Spleen (tissue), 11 donors: ENCODE measurements around the gene METRNL. TPM values are rescaled to one million over a fixed set of nuclear protein-coding genes. Genes with fewer than 3 reads are reported as not detected.

Source experiments
- DNase-seq: peaks from one replicate; pipeline ENCODE4 v3.0.0-alpha.2; 2020
- H3K27ac ChIP-seq, 8 donors: fragments of 200-600 bp; sonication (generic) in 7 of 8; 1 replicate in 4 of 8; 2 replicates in 4 of 8; pipeline versions ENCODE4 v1.5.0 to v1.8.0; 2016 to 2021; ENCODE audit warnings: inconsistent platforms in 4 of 8, mild to moderate bottlenecking in 4 of 8, moderate library complexity in 1 of 8
- H3K27me3 ChIP-seq, 7 donors: fragments of 200-600 bp; sonication (generic) in 6 of 7; replicated peaks in 1 of 7; 1 replicate in 4 of 7; 2 replicates in 3 of 7; pipeline versions ENCODE4 v1.5.0 to v1.8.0; 2016 to 2021; ENCODE audit warnings: inconsistent platforms in 3 of 7, mild to moderate bottlenecking in 1 of 7
- H3K36me3 ChIP-seq, 6 donors: fragments of 200-600 bp; sonication (generic) in 5 of 6; 1 replicate in 4 of 6; 2 replicates in 2 of 6; pipeline versions ENCODE4 v1.5.0 to v1.8.0; 2016 to 2021; ENCODE audit warnings: inconsistent platforms in 2 of 6
- H3K4me1 ChIP-seq, 6 donors: fragments of 200-600 bp; sonication (generic) in 5 of 6; 1 replicate in 3 of 6; 2 replicates in 3 of 6; pipeline versions ENCODE4 v1.5.0 to v1.8.0; 2016 to 2021; ENCODE audit warnings: inconsistent platforms in 3 of 6
- H3K4me3 ChIP-seq, 8 donors: fragments of 200-600 bp; sonication (generic) in 7 of 8; 1 replicate in 4 of 8; 2 replicates in 4 of 8; pipeline versions ENCODE4 v1.5.0 to v1.8.0; 2016 to 2021; ENCODE audit warnings: inconsistent platforms in 4 of 8, mild to moderate bottlenecking in 4 of 8, moderate library complexity in 2 of 8
- H3K9me3 ChIP-seq, 8 donors: fragments of 200-600 bp; sonication (generic) in 7 of 8; 1 replicate in 4 of 8; 2 replicates in 4 of 8; pipeline versions ENCODE4 v1.5.0 to v1.8.0; 2016 to 2021; ENCODE audit warnings: inconsistent platforms in 4 of 8
- CTCF ChIP-seq, 11 experiments: fragments of 200-600 bp in 7 of 11; fragments of 450-650 bp in 4 of 11; sonication (generic) in 4 of 11; IDR thresholded peaks in 8 of 11; conservative IDR thresholded peaks in 3 of 11; 1 replicate in 7 of 11; 2 replicates in 4 of 11; pipeline versions ENCODE4 v1.4.0 to v1.8.0; 2016 to 2021; ENCODE audit warnings: antibody characterized with exemption in 11 of 11, inconsistent platforms in 4 of 11, mild to moderate bottlenecking in 1 of 11
- POLR2A ChIP-seq, 3 donors: fragments of 450-650 bp; IDR thresholded peaks; one replicate each; pipeline ENCODE4 v1.5.1; 2017; ENCODE audit warnings: antibody characterized with exemption in 3 of 3, mild to moderate bottlenecking in 1 of 3
- POLR2AphosphoS5 ChIP-seq, 3 donors: sonication (generic); formaldehyde crosslinking; IDR thresholded peaks; one replicate each; pipeline ENCODE4 v1.5.1; 2017; ENCODE audit warnings: antibody characterized with exemption in 3 of 3
- WGBS, 5 donors: extraction: QIAGEN DNeasy Blood & Tissue Kit in 3 of 5; methylation state at CpG; one replicate each; pipeline versions ENCODE4 v1.1.5 to v1.1.7; 2013 to 2018; 5-methylcytosine and 5-hydroxymethylcytosine counted together
- intact Hi-C: fragments of 100-400 bp; cut with DNase I; formaldehyde crosslinking; loops from one replicate; pipeline ENCODE4 v1.15.0; 2023; ENCODE audit warnings: low total_unique reads
- polyA plus RNA-seq, 3 donors: library from polyadenylated mRNA; stranded (reverse); fragments of 200-250 nt; gene quantifications; one replicate each; pipeline ENCODE4 v1.2.1, GENCODE V29; 2013
- total RNA-seq, 7 donors: library from RNA; depleted of rRNA in 3 of 7; stranded (reverse); fragments of >200 nt in 3 of 7; fragmentation: NEBNext Ultra II Directional in 4 of 7; extraction: Animal tissue kit (Norgen Biotek cat#: 25700) in 4 of 7; gene quantifications; one replicate each; pipeline versions ENCODE4 v1.1.0 to v1.2.1, GENCODE V29; 2016 to 2021
- donor health status: healthy with polysubstance abuse.
- donor health status: DM: no; HTN: no; CAD: no; lungs with moderate emphysema.
- donor health status: DM: no; HTN: no; CAD: no.
- donor health status: Bipolar disorder and iron deficiency.
- donor health status: healthy.
- donor health status: DM: no; HTN: no; CAD: no.
- donor health status: DM: yes; HTN: yes; CAD: no.

METRNL gene
- total and polyA plus RNA-seq, 10 donors: 14.7 to 51.2 (median 35.0) TPM

GRCh38 chr17:83092931-83093330, 13.5 kb downstream of the METRNL start:
- 92 to 94% (median 93%) methylated on average over 14 to 22 of the region's 22 CpGs for WGBS, 5 donors
- H3K4me3 ChIP-seq: no peak overlapping the region
- H3K9me3 ChIP-seq: no peaks in the 10 kb centered on the region
- TF ChIP-seq POLR2AphosphoS5 (IDR thresholded peaks at IDR 0.05): no peak
- peaks cover 6 to 31% (median 16%) of the 10 kb centered on the region in 6 donors for H3K4me1 ChIP-seq
- DNase-seq: no peak
- peaks cover 0 to 84% (median 31%) of the 10 kb centered on the region in 6 donors for H3K36me3 ChIP-seq
- peaks cover 0 to 13% (median 0%) of the 10 kb centered on the region in 7 donors for H3K27me3 ChIP-seq
- H3K27ac ChIP-seq: no peak overlapping the region
- intact Hi-C loops: no loop called here

- H3K27ac ChIP-seq: no peak overlapping the region
- intact Hi-C loops: no loop called here
- TF ChIP-seq POLR2AphosphoS5 (IDR thresholded peaks at IDR 0.05): no peak
- TF ChIP-seq POLR2A (IDR thresholded peaks at IDR 0.05): no peak
- TF ChIP-seq CTCF (IDR thresholded peaks at IDR 0.05 in 8 of 11, conservative IDR thresholded peaks at IDR 0.05 in 3 of 11): no peak
- H3K4me3 ChIP-seq: no peak overlapping the region
- no peaks in the 10 kb centered on the region for H3K9me3 ChIP-seq
- peaks cover 0 to 19% (median 4%) of the 10 kb centered on the region in 7 donors for H3K27me3 ChIP-seq
- H3K4me1 ChIP-seq: peaks cover 4 to 31% (median 15%) of the 10 kb centered on the region in 6 donors
- 91 to 97% (median 96%) methylated on average over 14 of the region's 14 CpGs for whole genome bisulfite sequencing, 5 donors
- DNase-seq: no peak
- H3K36me3 ChIP-seq: peaks cover 0 to 79% (median 30%) of the 10 kb centered on the region in 6 donors
These were observed 14.1 kb downstream of the METRNL start for GRCh38 chr17:83093506-83093905.

- H3K36me3 ChIP-seq: peaks cover 0 to 71% (median 30%) of the 10 kb centered on the region in 6 donors
- peaks cover 6 to 31% (median 16%) of the 10 kb centered on the region in 6 donors for H3K4me1 ChIP-seq
- H3K27ac ChIP-seq: no peak overlapping the region
- H3K9me3 ChIP-seq: no peaks in the 10 kb centered on the region
- TF ChIP-seq POLR2AphosphoS5 (IDR thresholded peaks at IDR 0.05) (peak in 1 of 3 donors; percentile 47), CTCF (IDR thresholded peaks at IDR 0.05 in 8 of 11, conservative IDR thresholded peaks at IDR 0.05 in 3 of 11) (no peak)
- 75 to 95% (median 90%) methylated on average over 32 of the region's 32 CpGs for WGBS, 5 donors
- DNase-seq: no peak
- H3K27me3 ChIP-seq: peaks cover 0 to 26% (median 12%) of the 10 kb centered on the region in 7 donors
- intact Hi-C loops: no loop called here
- no peak overlapping the region for H3K4me3 ChIP-seq
These were observed 14.9 kb downstream of the METRNL start for GRCh38 chr17:83094291-83094690.

GRCh38 chr17:83095016-83095415, 15.6 kb downstream of the METRNL start:
- TF ChIP-seq POLR2A (IDR thresholded peaks at IDR 0.05) (no peak), POLR2AphosphoS5 (IDR thresholded peaks at IDR 0.05) (no peak), CTCF (IDR thresholded peaks at IDR 0.05 in 8 of 11, conservative IDR thresholded peaks at IDR 0.05 in 3 of 11) (no peak)
- Histone ChIP-seq H3K27me3 (peaks cover 0 to 34% (median 19%) of the 10 kb centered on the region in 7 donors), H3K4me1 (peaks cover 13 to 32% (median 20%) of the 10 kb centered on the region in 6 donors), H3K9me3 (no peaks in the 10 kb centered on the region), H3K4me3 (no peak overlapping the region), H3K27ac (no peak overlapping the region), H3K36me3 (peaks cover 0 to 64% (median 30%) of the 10 kb centered on the region in 6 donors)
- 94 to 98% (median 95%) methylated on average over 23 of the region's 23 CpGs for WGBS, 5 donors
- no peak for DNase-seq
- intact Hi-C loops: no loop called here
